ENCODE data around the gene SP7.

DNA sequence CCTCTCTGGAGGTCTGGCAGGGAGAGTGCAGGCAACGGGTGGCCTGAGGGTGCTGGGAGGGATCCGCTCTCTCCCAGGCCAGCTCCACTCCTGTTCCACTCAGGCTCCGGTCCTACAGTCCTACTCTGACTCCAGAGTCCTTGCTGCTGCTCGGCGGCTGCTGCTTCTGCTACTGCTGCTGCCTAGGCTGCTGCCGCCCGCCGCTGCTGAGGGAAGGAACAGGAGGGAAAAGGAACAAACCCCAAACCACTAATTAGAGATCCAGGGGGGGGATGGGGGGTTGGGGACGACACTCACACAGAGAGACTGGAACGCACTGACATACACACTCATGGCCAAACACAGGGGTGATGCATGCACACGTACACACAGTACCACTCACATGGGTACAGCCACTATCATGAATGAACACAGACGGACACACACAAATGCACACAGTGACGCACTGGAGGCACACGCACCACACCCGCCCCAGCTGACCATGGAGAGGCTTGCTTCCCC is at the start of gene SP7:
- TF ChIP-seq CTCF (IDR thresholded peaks at IDR 0.05) (no peak), POLR2A (IDR thresholded peaks at IDR 0.05) (no peak)

Measured in tibial nerve (tissue), 3 donors.